ENCODE results near the gene MSRB1.

DNA sequence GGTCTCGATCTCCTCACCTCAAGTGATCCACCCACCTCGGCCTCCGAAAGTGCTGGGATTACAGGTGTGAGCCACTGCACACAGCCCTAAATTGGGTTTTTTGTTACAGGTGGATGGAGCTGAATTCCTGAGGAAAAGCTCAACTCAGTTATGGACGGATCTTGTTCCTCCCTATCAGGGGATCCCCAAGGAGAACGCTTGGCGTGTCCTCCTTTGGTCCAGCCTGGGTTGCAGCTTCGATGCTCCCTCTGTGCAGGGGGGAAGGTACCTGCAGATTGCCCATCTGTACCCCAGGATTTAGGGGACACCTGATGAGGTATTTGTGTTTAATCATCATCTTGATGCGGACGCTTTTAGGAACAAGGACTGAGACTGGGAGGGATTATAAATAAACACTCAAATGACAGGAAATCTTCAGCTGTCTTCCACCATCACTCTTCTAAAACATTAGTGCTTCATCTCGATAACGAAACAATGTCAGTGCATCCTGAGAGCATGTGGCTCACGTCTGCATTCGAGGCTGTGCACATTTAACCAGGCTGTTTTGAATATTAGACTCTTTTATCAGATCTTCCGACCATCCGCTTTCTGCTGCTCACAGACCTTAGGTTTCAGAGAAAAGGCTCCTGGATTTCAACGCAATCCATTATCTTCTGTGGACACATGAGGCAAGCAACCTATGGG is 52.8 kb downstream of the MSRB1 start:
- no peak for TF ChIP-seq EZH2 (IDR thresholded peaks at IDR 0.05; ENCODE audit: borderline replicate concordance, low read length)
- TF ChIP-seq, protein P1, sequence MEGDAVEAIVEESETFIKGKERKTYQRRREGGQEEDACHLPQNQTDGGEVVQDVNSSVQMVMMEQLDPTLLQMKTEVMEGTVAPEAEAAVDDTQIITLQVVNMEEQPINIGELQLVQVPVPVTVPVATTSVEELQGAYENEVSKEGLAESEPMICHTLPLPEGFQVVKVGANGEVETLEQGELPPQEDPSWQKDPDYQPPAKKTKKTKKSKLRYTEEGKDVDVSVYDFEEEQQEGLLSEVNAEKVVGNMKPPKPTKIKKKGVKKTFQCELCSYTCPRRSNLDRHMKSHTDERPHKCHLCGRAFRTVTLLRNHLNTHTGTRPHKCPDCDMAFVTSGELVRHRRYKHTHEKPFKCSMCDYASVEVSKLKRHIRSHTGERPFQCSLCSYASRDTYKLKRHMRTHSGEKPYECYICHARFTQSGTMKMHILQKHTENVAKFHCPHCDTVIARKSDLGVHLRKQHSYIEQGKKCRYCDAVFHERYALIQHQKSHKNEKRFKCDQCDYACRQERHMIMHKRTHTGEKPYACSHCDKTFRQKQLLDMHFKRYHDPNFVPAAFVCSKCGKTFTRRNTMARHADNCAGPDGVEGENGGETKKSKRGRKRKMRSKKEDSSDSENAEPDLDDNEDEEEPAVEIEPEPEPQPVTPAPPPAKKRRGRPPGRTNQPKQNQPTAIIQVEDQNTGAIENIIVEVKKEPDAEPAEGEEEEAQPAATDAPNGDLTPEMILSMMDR (IDR thresholded peaks at IDR 0.05; ENCODE audit: low read length), result no peak

Measured in OCI-LY1 (cell line).